H1 (cell line): ENCODE data around the gene TUBGCP3. TPM values are rescaled to one million over a fixed set of nuclear protein-coding genes. Genes with fewer than 3 reads are reported as not detected.
A peak's percentile ranks its signal among the peaks of the same experiment; 100 is the strongest.

Experiments used
- CTCF ChIA-PET: fragments of 300-600 bp; sonication (Branson Sonifier 250); formaldehyde crosslinking; loops from one replicate; lab custom pipeline; 2021; ENCODE audit not compliant: partially characterized antibody; lab: Charles Lee
- POLR2A ChIA-PET: fragments of 300-600 bp; sonication (Branson Sonifier 250); formaldehyde crosslinking; loops from one replicate; lab custom pipeline; 2021; ENCODE audit warnings: inconsistent platforms; ENCODE audit not compliant: partially characterized antibody; lab: Charles Lee
- DNase-seq, 2 experiments: peaks; one replicate each; pipeline versions ENCODE4 v3.0.0 to v3.0.0-alpha.2; 2010 to 2022; ENCODE audit warnings: low spot score in 2 of 2, low read depth in 1 of 2, mixed read lengths in 1 of 2
- FAIRE-seq: peaks from 2 replicates; lab custom pipeline; 2011; peaks lifted over from hg19 to GRCh38; lab: Jason Lieb, UNC
- H2AFZ ChIP-seq: 2 replicates; pipeline ENCODE4 v1.8.1; 2012; ENCODE audit warnings: low read length, inconsistent platforms
- H2AK5ac ChIP-seq: 2 replicates; pipeline ENCODE4 v1.6.1; 2013; ENCODE audit warnings: low read depth, low read length
- H2BK120ac ChIP-seq: replicated peaks from 2 replicates; pipeline ENCODE3; 2013; ENCODE audit warnings: low read depth, low read length, inconsistent platforms
- H2BK12ac ChIP-seq: 2 replicates; pipeline ENCODE4 v1.6.1; 2013; ENCODE audit warnings: low read depth, low read length
- H2BK15ac ChIP-seq: 2 replicates; pipeline ENCODE4 v1.6.1; 2013; ENCODE audit warnings: low read length
- H2BK20ac ChIP-seq: 2 replicates; pipeline ENCODE4 v1.6.1; 2013; ENCODE audit warnings: low read length
- H2BK5ac ChIP-seq: 2 replicates; pipeline ENCODE4 v1.6.1; 2013; ENCODE audit warnings: low read depth, low read length
- H3K14ac ChIP-seq: 2 replicates; pipeline ENCODE4 v1.6.1; 2013; ENCODE audit warnings: inconsistent platforms; ENCODE audit not compliant: insufficient read length
- H3K18ac ChIP-seq: 2 replicates; pipeline ENCODE4 v1.6.1; 2013; ENCODE audit warnings: low read length; ENCODE audit errors: extremely low read depth
- H3K23ac ChIP-seq: 2 replicates; pipeline ENCODE4 v1.6.1; 2013; ENCODE audit warnings: inconsistent platforms; ENCODE audit not compliant: insufficient read length
- H3K23me2 ChIP-seq: 2 replicates; pipeline ENCODE4 v1.6.1; 2013; ENCODE audit warnings: low read depth, low read length
- H3K27ac ChIP-seq: 2 replicates; pipeline ENCODE4 v1.6.1; 2011; ENCODE audit warnings: low read depth, low read length, inconsistent platforms
- H3K27me3 ChIP-seq, 4 experiments: replicated peaks in 1 of 4; 1 replicate in 1 of 4; 2 replicates in 3 of 4; pipeline versions ENCODE4 v1.6.1 to v1.8.1; 2011 to 2013; ENCODE audit warnings: low read length in 3 of 4, mild to moderate bottlenecking in 3 of 4, inconsistent platforms in 2 of 4, mixed read lengths in 2 of 4, moderate library complexity in 1 of 4; ENCODE audit not compliant: control insufficient read depth in 3 of 4, insufficient read depth in 3 of 4; ENCODE audit errors: extremely low read depth in 1 of 4
- H3K36me3 ChIP-seq, 4 experiments: 2 replicates each; pipeline versions ENCODE4 v1.6.1 to v1.8.1; 2011 to 2013; ENCODE audit warnings: mild to moderate bottlenecking in 4 of 4, low read length in 3 of 4, moderate library complexity in 2 of 4, control low read depth in 1 of 4, inconsistent platforms in 1 of 4; ENCODE audit not compliant: insufficient read depth in 4 of 4, control insufficient read depth in 2 of 4
- H3K4ac ChIP-seq: replicated peaks from 2 replicates; pipeline ENCODE3; 2013; ENCODE audit warnings: low read length, low read depth, mixed read lengths, inconsistent platforms; ENCODE audit not compliant: insufficient read length
- H3K4me1 ChIP-seq, 4 experiments: replicated peaks in 1 of 4; 1 replicate in 1 of 4; 2 replicates in 3 of 4; pipeline versions ENCODE4 v1.6.1 to v1.8.1; 2011 to 2013; ENCODE audit warnings: low read length in 3 of 4, inconsistent platforms in 2 of 4, mixed read lengths in 1 of 4; ENCODE audit not compliant: insufficient read depth in 4 of 4, control insufficient read depth in 3 of 4
- H3K4me2 ChIP-seq, 2 experiments: 2 replicates each; pipeline versions ENCODE4 v1.6.1 to v1.8.1; 2011 to 2013; ENCODE audit warnings: low read depth in 2 of 2, low read length in 2 of 2, control low read depth in 1 of 2, inconsistent platforms in 1 of 2, mild to moderate bottlenecking in 1 of 2; ENCODE audit not compliant: insufficient read depth in 1 of 2
- H3K4me3 ChIP-seq, 4 experiments: fragments of 200-600, 300-600 bp in 1 of 4; sonication (generic), shearing (Covaris generic), sonication (Bioruptor Twin) in 1 of 4; 2 replicates each; pipeline versions ENCODE4 v1.5.1 to v1.8.1; 2011 to 2016; ENCODE audit warnings: low read length in 4 of 4, low read depth in 3 of 4, control low read depth in 2 of 4, inconsistent platforms in 2 of 4, mild to moderate bottlenecking in 2 of 4, mixed read lengths in 1 of 4, moderate library complexity in 1 of 4; ENCODE audit not compliant: insufficient read depth in 2 of 4; ENCODE audit errors: extremely low read depth in 1 of 4
- H3K56ac ChIP-seq: replicated peaks from 2 replicates; pipeline ENCODE3; 2013; ENCODE audit warnings: low read depth, mild to moderate bottlenecking, mixed read lengths, low read length, inconsistent platforms; ENCODE audit not compliant: insufficient read length
- H3K79me1 ChIP-seq: 2 replicates; pipeline ENCODE4 v1.6.1; 2013; ENCODE audit warnings: low read depth, low read length, control low read depth
- H3K79me2 ChIP-seq, 2 experiments: 2 replicates each; pipeline versions ENCODE4 v1.6.1 to v1.8.1; 2012 to 2013; ENCODE audit warnings: low read length in 2 of 2, mild to moderate bottlenecking in 2 of 2, inconsistent platforms in 1 of 2; ENCODE audit not compliant: insufficient read depth in 2 of 2, control insufficient read depth in 1 of 2
- H3K9ac ChIP-seq, 4 experiments: replicated peaks in 1 of 4; 1 replicate in 1 of 4; 2 replicates in 3 of 4; pipeline versions ENCODE4 v1.6.1 to v1.8.1; 2011 to 2013; ENCODE audit warnings: low read depth in 3 of 4, low read length in 3 of 4, control low read depth in 2 of 4, mild to moderate bottlenecking in 2 of 4, moderate library complexity in 2 of 4, inconsistent platforms in 1 of 4; ENCODE audit errors: extremely low read depth in 1 of 4
- H3K9me3 ChIP-seq, 2 experiments: 2 replicates each; pipeline versions ENCODE4 v1.6.1 to v1.8.1; 2012 to 2013; ENCODE audit warnings: mild to moderate bottlenecking in 2 of 2, moderate library complexity in 2 of 2, control low read depth in 1 of 2, inconsistent platforms in 1 of 2, low read depth in 1 of 2, low read length in 1 of 2, mixed read lengths in 1 of 2; ENCODE audit not compliant: insufficient read depth in 2 of 2
- H4K20me1 ChIP-seq, 2 experiments: replicated peaks in 1 of 2; 2 replicates each; pipeline versions ENCODE3 to v1.8.1; 2011 to 2013; ENCODE audit warnings: inconsistent platforms in 2 of 2, low read length in 2 of 2, mild to moderate bottlenecking in 1 of 2; ENCODE audit not compliant: insufficient read depth in 2 of 2, control insufficient read depth in 1 of 2
- H4K5ac ChIP-seq: 2 replicates; pipeline ENCODE4 v1.6.1; 2013; ENCODE audit warnings: low read length, low read depth, mixed read lengths, inconsistent platforms; ENCODE audit not compliant: insufficient read length
- H4K8ac ChIP-seq: 2 replicates; pipeline ENCODE4 v1.8.0; 2013; ENCODE audit warnings: mild to moderate bottlenecking, moderate library complexity, low read length, inconsistent platforms; ENCODE audit not compliant: insufficient read depth; ENCODE audit errors: extremely low read depth
- H4K91ac ChIP-seq: replicated peaks from 2 replicates; pipeline ENCODE3; 2013; ENCODE audit warnings: low read length, mixed read lengths, inconsistent platforms; ENCODE audit not compliant: insufficient read length
- GTF2F1 ChIP-seq: IDR thresholded peaks from 2 replicates; pipeline ENCODE4 v1.6.1; 2012; ENCODE audit warnings: low read depth, low read length, improper control_type of control experiment, borderline replicate concordance
- RNF2 ChIP-seq: fragments of 200-900, 300-1000 bp; sonication (generic); IDR thresholded peaks from 2 replicates; pipeline ENCODE4 v1.7.1; 2016; ENCODE audit warnings: borderline replicate concordance, low read depth, mild to moderate bottlenecking, antibody characterized with exemption, low read length; ENCODE audit not compliant: poor library complexity, severe bottlenecking; ENCODE audit errors: missing control alignments
- WGBS, 2 experiments: shearing (Covaris generic) in 1 of 2; methylation state at CpG; one replicate each; pipeline versions ENCODE4 v1.1.6 to v1.1.7; 2013 to 2015; ENCODE audit warnings: low lambda C conversion rate in 2 of 2, mixed read lengths in 2 of 2, inconsistent platforms in 1 of 2, low coverage in 1 of 2, missing lambda C conversion rate in 1 of 2; ENCODE audit not compliant: insufficient replicate concordance in 2 of 2, insufficient coverage in 1 of 2, insufficient read length in 1 of 2; ENCODE audit errors: extremely low coverage in 1 of 2, missing lambda C conversion rate in 1 of 2; 5-methylcytosine and 5-hydroxymethylcytosine counted together
- polyA plus RNA-seq, 7 experiments: library from polyadenylated mRNA; depleted of rRNA in 3 of 7; stranded (reverse) in 5 of 7; unstranded in 2 of 7; fragments of >200 nt in 5 of 7; fragments of 200-250 nt in 2 of 7; gene quantifications; 1 replicate in 5 of 7; 2 replicates in 1 of 7; 4 replicates in 1 of 7; pipeline versions ENCODE4 v1.2.1 to v1.2.3, GENCODE V29; 2011 to 2013; ENCODE audit warnings: missing spikeins in 2 of 7, mixed read lengths in 2 of 7
- total RNA-seq: library from RNA; stranded (reverse); fragmentation: NEBNext Ultra II Directional; extraction: Animal tissue kit (Norgen Biotek cat#: 25700); gene quantifications from 2 replicates; pipeline ENCODE4 v1.2.1, GENCODE V29; 2021
- TF ChIP-seq, protein P1 (sequence below): IDR thresholded peaks from 2 replicates; pipeline ENCODE4 v1.6.1; 2012; ENCODE audit warnings: inconsistent platforms

Gene TUBGCP3
- total and polyA plus RNA-seq, 2 of the 8 experiments (the other 6 are each of a cell fraction or from before 2014, with no cell fraction given): 27.0 to 31.7 TPM

DNA sequence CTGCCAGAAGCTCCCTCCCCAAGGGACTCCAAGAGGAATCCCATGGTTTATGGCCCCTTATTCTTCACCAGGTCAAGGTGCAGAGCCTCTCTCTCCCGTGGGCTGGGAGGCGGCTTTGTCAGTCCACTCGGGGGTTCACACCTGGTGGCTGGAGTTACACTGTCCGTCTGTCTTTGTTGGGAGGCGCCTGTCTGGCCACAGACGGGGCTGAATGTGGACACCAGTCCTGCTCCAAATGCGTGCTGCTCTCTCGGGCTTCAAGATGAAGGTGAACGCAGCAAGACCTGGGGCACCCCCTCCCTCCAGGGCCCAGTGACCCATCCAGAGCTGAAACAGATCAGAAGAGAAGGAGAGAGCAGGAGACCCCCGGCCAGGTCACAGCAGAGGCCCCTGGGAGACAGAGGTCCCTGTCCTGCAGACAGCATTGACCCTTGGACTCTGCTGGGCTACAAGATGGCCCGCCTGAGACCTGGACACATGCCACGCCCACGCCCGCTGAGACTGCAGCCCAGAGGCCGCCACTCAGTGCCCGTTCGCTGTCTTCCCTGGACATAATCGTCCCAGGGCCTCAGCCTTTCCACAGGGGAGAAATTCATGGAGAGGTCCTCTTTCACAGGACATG is 29.9 kb upstream of the TUBGCP3 start:
- no peak overlapping the region for H3K4ac ChIP-seq
- 88% methylated on average over 18 of the region's 18 CpGs; no CpG with 5 or more reads in 1 of the 2 experiments for WGBS, 2 experiments
- no peak overlapping the region for H4K91ac ChIP-seq
- no peaks in the 10 kb centered on the region for H3K79me1 ChIP-seq
- POLR2A ChIA-PET: interaction anchor here (1.3 kb wide), 1 partner anchor 12 kb away, joined by 3 read pairs; no protein-coding TSS in a partner anchor
- no peaks in the 10 kb centered on the region for H3K36me3 ChIP-seq
- H3K9me3 ChIP-seq: no peaks in the 10 kb centered on the region
- no peak overlapping the region for H3K23ac ChIP-seq
- no peak overlapping the region for H3K4me2 ChIP-seq
- FAIRE-seq (no peak), DNase-seq (peak in 1 of 2 experiments; percentile 32)
- no peaks in the 10 kb centered on the region for H4K20me1 ChIP-seq
- H2BK120ac ChIP-seq: no peak overlapping the region
- H4K5ac ChIP-seq: no peak overlapping the region
- H3K14ac ChIP-seq: no peak overlapping the region
- no peak overlapping the region for H2BK5ac ChIP-seq
- no peaks in the 10 kb centered on the region for H3K79me2 ChIP-seq
- no peak overlapping the region for H3K27ac ChIP-seq
- no peak overlapping the region for H3K56ac ChIP-seq
- H2BK12ac ChIP-seq: peak overlapping the region; percentile 28; the same call in 1 of the 2 replicates
- H3K27me3 ChIP-seq: no peaks in the 10 kb centered on the region; a peak in 1 of 7 replicates
- H3K4me3 ChIP-seq: no peak overlapping the region
- H3K23me2 ChIP-seq: no peaks in the 10 kb centered on the region
- H2BK20ac ChIP-seq: no peak overlapping the region
- H2AK5ac ChIP-seq: no peak overlapping the region
- no peaks in the 10 kb centered on the region for H3K4me1 ChIP-seq
- no peak overlapping the region for H4K8ac ChIP-seq
- no peak overlapping the region for H2AFZ ChIP-seq
- CTCF ChIA-PET: interaction anchor here (0.8 to 2.1 kb wide), 8 partner anchors 9 to 220 kb away, joined by 3 to 9 read pairs (median 4); no protein-coding TSS in a partner anchor
- no peak overlapping the region for H2BK15ac ChIP-seq
- H3K18ac ChIP-seq: no peak overlapping the region
- no peak overlapping the region for H3K9ac ChIP-seq
- TF ChIP-seq, protein P1, sequence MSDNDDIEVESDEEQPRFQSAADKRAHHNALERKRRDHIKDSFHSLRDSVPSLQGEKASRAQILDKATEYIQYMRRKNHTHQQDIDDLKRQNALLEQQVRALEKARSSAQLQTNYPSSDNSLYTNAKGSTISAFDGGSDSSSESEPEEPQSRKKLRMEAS: no peak
- TF ChIP-seq GTF2F1 (no peak), RNF2 (no peak)
